ENCODE measurements around the gene CD300LB.

The CD300LB gene

DNA sequence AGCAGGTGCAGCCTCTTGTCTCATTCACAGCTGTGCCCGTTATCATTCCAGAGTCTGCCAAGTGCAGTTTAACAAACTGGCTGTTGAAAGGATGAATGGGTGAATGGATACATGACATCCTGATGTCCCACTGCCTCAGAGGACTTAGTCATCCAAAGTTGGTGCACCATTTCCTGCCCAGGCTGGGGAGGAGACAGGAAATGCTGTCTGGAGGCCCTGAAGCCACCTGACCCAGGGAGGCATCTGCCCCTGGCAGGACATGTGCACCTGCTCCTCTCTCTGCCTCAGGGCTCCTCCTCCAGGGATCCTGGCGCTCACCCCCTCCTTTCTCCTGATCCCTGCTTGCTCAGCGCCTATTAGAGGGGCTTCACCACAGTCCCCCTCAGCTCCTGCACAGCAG, 16.5 kb upstream of the CD300LB start:
- no peak for DNase-seq

DNA sequence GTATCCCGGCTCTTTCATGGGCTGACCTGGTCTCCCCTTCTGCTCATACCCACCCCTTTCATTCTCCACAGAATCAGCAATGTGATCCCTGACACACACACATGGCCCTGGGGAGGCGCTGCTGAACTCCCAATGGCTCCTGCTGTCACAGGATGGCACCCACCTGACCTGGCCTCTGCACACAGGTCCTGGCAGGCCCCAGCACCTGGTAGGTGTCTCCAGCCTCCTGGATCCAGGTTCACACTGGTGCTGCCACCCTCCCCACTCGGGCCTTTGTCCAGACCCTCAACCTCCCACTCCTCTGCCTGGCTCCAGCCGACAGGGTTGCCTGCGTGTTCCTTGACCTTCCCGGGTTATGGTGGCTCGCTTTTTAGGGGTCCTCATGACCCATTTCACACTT, 16.0 kb upstream of the CD300LB start:
- no peak for DNase-seq

DNA sequence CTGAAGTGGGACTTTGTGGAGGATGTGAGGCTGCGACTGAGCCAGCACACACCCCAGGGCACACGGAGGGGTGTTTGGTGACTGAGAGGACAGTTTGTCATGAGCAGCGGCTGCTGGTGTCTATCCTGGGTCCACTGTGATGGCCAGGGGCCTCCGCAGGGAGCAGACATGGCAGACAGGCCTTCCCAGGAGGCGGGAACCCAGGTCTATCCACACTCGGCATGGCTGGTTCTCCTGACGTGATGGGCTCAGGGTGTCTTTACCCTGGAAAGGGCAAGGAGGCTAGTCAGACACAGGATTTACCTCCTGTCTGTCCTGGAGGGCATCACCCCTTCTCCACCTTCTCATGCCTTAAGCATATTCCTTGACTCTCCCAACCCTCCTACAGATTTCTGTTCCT, 15.3 kb upstream of the CD300LB start:
- no peak for DNase-seq

DNA sequence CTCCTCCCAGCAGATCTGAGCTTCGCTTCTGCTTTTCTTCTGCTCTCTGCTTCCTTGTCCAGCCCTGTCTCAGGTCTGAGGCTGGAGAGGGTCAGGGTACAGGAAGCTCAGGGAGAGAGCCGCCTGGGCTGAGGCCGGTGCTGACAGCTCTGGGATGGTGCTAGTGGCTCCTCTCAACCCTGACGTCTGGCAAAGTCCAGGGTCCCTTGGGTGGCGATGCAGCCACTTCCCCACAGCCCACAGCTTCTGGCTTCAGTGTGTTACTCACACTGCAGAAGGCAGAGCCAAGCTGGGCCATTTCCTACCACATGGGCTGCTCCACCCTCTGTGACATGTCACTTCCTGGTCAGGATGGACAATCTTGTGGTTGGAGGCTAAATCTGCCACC, 14.6 kb upstream of the CD300LB start, which contains the start of gene CD300C:
Gene CD300C (minus strand): TSS at position 273 of the 388 bp plus-strand sequence. CDS start 333 bp downstream, outside the sequence.
- DNase-seq, result no peak

DNA sequence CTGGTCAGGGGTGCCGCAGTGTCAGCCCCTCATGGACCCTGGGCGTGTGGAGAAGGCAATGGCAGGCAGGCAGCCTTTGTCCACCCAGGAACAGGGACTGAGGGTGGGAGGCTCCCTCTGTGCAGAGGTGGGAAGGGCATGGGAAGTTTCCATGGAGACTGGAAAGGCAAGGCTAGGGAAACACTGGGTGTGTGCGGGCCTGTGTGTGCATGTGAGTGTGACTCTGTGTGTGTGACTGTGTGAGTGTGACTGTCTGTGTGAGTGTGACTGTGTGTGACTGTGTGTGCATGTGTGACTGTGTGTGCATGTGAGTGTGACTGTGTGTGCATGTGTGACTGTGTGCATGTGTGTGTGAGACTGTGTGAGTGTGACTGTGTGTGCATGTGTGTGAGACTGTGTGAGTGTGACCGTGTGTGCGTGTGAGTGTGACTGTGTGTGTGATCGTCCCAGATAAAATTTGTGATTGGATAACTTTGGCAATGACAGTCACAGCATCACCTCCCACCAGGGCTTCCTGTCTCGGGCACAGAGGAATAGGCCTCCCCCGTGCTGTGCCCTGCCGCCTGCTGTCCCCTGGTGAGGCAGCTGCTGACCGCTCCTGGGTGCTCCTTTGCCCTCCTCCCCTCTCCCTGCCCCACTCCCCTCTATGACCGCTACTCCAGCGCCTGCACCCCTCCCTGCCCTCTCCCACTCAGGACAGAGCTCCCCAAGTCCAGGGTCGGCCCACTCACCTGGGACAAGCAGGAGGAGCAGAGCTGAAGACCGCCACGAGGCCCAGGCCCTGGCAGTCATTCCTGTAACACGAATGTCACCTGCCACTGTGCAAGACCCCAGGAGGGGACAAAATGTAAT, 13.9 kb upstream of the CD300LB start:
- no peak for DNase-seq

DNA sequence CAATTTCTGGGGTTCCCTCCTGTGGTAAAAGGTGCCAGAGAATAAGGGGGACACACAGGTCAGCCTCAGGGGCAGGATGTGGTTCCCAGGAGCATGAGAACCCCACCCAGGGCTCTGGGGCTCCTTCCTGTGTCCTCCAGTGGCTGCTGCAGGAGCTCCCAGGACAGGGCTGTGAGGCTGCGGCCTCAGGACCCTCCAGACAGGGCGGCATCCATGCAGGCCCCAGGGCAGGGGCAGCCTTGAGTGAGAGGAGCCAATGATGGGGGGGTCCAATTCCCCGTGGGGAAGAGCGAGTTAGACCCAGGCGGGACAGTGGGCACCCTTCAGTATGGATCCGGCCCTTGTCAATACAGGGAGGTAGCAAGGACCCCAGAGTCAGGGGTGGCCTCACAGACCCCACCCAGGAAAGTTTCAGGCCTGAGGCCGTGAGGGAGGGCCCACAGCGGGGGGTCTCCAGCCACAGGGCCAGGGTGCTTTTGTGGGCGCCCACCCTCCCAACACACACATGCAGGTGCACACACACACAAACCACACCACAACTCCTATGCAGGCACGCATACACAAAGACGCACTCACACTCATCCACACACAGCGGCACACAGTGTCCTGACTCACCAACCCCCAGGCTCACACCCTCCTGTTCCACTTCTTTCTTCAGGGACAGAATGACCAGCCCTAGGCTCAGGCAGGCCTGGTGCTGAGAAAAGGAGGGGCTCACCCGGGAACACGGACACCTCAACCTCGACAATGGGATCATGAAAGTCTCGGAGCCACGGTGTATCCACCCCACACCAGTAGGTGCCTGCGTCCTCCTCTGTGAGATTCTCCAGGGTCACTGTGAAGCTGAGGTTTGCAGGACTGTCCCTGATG, 12.9 kb upstream of the CD300LB start:
- DNase-seq, result no peak

DNA sequence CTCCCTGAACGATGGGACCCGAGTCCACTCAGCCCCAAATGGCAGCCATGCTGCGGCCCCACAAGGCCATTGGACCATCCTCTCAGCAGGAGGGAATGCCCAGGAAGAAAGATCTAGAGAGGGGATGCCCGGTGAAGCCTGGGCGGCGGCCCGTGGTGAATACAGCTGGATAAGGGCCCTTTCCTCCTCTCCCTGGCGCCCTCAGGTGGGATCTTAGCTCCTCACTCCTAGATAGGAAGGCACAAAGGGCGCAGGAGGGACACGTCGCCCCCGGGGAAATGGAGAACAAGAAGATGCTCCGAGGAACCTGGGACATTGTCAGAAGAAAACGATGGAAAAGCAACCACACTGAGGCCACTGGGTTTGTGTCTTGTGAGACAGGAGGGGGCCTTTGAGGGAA, 12.1 kb upstream of the CD300LB start:
- DNase-seq, result no peak

DNA sequence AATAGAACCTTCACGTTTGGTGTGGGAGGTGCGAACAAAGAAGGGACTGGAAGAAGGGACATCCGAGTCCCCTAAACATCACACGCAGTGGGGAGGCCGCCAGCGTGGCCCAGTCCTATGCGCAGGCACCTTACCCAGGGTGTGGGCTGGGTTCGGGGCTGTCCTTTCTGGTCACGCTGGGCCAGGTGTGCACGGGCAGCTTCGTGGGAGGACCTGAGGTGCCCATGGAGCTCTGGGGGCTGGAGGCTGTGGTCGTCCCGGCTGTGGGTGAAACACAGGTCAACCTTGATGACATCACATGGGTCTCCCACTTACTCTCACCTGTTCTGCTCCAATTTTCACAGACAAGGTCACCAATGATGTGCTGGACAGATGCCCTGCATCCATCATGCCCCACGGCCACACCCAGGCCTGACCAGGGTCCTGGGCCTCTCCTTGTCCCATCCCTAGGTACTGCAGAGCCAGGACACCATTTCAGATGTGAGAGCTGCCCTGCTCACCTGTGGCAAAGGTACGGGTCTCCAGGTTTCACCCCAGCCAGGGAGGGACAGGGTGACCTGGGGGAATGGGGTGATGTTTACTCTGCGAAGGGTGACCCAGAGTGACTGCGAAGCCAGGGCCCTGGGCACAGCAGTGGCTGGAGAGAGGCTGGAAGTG, 11.6 kb upstream of the CD300LB start:
- no peak for DNase-seq

DNA sequence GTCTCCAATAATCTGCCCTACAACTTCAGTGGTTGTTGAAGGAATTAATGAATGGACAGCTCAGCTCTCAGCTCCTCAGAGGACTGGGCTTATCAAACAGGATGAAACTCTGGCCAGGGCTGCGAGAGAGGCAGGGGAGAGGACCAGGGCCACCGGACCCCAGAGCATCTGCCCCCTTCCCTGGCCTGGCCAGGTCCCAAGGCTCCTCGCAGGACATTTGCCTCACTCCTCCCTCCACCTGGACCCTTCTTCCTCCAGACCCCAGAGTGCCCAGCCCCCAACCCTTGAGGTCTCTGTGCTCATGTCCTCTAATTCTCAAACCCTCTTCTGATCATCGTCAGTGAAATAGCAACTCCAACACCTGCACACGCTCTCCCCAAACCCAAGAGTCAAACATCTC, 10.9 kb upstream of the CD300LB start:
- no peak for DNase-seq

DNA sequence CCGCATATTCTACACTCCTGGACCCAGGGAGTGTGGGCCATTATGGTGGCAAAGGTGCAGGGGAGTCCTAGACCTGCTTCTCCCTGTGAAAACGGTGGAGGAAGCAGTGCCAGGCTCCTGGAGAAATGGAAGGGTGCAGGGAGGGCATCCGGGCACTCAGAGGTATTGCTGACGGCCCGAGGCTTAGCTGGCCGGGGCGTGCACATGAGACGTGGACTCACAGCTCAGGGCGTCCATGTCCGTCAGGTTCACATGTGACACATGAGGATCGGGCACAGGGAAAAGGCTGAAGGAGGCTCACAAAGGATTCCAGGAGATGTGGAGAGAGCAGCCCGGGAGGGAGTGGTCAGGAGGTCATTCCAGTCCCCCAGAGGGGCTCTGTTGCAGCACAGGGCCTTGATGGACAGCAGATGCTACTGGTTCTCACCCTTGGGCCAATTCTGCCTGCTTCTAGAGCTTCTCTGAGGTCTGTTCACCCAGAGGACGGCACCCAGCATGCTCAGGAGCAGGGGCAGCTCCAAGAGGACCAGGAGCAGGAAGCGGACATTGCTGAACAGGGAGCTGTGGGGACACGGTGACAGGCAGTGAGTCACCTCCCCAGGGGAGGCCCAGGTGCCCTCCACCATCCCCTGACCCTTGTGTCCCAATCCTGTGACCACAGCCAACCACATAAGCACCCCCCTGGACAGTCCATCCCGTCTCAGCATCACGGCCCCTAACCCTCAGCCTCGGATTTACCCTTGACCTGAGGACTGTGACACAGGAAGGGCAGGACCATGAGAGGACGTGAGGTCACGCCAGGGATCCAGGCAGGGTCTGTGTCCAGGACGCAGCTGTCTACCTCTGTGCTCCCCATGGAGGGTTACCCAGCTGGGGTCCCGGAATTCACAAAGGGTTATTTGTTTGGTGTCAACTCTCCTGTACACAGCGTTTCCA, 10.2 kb upstream of the CD300LB start:
- no peak for DNase-seq

DNA sequence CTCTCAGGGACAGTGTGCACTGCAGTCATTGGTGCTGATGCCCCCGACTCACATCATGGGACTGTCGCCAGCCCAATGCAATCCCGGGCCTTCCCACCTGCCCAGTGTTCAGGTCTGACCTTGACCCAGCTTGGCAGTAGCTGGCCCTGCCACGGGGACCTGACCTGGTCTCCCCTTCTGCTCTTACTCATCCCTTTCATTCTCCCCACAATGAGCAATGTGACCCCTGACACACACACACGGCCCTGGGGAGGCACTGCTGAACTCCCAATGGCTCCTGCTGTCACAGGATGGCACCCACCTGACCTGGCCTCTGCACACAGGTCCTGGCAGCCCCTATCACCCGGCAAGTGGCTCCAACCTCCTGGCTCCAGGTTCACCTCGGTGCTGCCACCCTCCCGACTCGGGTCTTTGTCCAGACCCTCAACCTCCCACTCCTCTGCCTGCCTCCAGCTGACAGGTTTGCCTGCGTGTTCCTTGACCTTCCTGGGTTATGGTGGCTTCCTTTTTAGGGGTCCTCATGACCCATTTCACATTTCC, 8.1 kb upstream of the CD300LB start:
- no peak for DNase-seq

DNA sequence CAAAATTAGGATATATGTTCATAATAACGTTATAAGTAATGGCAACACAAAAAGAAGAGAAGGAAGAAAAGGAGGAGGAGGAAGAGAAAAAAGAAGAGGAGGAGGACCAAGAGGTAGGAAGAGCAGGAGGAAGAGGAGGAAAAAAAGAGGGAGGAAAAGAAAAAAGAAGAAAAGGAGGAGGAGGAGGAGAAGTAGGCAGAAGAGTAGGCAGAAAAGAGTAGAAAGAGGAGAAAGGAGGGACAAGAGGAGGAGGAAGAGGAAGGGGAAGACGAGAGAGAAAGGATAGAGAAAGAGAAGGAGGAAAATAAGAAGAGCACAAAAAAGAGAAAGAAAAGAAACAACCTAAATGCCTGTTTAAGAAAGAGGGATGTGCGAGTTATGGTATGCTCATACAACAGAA, 5.6 kb upstream of the CD300LB start:
- DNase-seq, result no peak

DNA sequence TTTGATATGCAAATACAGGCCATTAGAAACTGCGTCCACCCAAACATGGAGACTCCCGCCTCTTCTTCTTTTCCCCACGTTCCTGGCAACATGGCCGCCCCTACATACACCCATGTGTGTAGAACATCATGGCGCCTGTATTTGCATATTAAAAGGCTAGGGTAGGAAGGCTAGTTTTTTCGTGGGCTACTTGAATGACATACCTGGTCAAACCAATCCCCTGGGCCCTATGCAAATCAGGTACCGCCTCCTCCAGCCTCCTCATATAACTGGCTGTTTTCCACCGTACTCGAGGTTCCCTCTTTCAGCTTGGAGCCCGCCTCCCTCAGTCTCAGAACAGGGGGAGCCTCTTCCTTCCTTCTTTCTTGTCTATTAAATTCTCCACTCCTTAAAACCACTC, 840 bp upstream of the CD300LB start:
- DNase-seq, result peak; percentile 87

DNA sequence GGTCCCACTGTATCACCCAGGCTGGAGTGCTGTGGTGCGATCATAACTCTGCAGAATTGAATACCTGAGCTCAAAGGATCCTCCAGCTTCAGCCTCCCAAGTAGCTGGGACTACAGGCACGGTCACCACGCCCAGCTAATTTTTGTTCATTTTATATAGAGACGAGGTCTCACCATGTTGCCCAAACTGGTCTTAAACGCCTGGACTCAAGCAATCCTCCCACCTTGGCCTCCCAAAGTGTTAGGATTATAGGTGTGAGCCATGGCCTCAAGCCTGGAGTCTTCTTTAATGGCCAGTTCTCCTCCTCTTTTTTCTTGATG, 484 bp downstream of the CD300LB start:
- no peak for DNase-seq

DNA sequence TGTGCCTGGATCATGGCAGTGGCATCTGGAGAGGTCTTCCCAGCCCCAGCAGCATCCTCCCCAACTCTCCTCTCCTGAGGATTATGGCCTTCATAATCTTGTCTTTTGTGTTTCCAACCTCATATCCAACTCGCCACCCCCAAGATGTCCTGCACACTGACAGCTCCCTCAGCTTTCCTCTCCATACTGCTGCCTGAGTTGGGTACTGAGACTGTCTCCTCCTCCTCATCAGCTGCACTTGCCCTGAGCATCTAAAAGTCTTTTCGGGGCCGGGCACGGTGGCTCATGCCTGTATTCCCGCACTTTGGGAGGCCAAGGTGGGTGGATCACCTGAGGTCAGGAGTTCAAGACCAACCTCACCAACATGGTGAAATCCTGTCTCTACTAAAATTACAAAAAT, 2.0 kb downstream of the CD300LB start:
- DNase-seq, result no peak

DNA sequence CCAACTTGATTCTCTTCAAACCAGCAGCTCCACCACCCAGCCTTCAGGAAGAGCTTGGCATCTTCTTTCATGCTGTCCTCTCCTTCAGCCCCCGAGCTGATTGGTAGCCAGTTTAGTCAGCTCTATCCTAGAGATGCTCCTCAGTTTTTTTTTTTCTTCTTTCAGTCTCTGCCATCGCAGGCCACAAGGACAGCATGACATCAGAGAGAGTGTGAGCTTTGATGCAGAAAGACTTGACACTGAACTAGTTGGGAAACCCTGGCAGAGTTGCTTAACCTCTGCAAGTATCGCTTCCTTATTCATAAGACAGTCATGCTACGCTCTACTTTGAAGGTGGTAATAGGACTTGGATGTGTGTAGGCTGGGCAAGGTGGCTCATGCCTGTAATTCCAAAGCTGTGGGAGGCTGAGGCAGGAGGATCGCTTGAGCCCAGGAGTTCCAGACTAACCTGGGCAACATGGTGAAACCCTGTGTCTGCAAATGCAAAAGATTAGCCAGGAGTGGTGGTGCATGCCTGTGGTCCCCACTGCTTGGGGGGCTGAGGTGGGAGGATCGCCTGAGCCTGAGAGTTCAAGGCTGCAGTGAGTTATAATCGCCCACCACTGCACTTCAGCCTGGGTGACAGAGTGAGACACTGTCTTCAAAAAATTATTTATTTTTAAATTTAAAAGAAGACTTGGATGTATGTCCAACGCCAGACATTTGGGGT, 2.6 kb downstream of the CD300LB start:
- DNase-seq, result no peak

DNA sequence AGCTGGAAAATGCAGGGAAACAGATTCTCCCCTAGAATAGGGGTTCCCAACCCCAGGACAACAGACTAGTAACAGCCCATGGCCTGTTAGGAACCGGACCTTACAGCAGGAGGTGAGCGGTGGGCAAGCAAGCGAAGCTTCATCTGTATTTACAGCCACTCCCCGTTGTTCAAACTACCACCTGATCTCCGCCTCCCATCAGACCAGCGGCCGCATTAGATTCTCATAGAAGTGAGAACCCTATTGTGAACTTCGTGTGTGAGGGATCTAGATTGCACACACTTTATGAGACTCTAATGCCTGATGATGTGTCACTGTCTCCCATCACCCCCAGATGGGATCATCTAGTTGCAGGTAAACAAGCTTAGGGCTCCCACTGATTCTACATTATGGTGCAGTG, 3.5 kb downstream of the CD300LB start:
- DNase-seq, result no peak

DNA sequence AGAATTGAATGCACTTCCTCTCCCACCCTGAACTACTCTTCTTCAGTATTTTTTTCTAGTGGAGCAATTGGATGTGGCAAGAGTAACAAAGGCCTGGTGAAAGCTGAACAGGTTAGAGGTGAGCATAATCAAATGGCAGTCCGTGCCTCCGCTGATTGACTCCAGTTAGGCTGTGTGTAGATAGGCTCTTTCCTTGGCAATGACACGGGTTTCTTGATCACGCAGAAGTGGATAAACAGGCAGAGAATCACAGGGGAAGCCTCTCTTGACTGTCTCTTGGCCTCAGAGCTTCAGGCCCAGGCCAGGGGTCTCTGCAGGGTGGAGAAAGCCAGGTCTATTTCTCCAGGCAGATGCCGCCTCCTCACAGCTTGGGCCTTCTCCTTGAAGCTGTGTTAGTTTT, 4.2 kb downstream of the CD300LB start:
- no peak for DNase-seq

DNA sequence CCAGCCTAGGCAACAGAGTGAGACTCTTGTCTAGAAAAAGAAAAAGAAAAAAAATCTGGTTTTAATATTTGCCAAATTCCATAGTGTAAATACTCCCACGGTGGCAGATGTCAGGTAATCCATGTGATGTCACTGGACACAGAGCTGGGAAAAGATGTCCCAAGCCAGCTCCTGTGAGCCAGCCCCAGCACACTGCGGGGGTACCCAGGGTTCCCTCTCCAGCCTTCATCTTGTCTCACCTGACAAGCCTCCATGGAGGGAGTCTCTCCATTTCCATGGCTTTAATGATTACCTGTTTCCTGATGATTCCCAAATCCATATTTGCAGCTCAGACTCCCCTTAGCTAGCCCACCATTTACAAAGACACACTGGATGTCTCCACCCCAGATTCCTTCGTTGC, 4.6 kb downstream of the CD300LB start:
- DNase-seq, result no peak

DNA sequence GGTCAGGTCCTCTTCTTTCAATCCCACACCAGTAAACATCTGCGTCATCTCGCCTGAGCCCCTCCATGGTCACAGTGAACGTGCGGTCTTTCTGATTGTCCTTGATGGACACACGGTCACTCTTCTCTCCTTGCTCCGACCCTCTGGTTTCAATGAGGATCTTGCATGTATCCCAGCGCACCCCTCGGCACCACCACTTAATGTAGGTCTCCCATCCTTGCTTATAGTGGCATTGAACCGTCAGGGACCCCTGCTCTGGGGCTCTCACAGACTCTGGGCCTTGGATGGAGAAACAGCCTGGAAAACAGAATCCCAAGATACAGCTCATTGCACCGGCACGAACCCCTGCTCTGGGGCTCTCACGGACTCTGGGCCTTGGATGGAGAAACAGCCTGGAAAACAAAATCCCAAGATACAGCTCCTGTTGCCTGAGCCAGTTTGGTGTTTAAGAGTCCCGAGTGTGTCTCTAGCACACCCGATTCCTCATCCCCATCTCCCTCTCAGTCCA, 5.4 kb downstream of the CD300LB start:
- DNase-seq, result no peak

DNA sequence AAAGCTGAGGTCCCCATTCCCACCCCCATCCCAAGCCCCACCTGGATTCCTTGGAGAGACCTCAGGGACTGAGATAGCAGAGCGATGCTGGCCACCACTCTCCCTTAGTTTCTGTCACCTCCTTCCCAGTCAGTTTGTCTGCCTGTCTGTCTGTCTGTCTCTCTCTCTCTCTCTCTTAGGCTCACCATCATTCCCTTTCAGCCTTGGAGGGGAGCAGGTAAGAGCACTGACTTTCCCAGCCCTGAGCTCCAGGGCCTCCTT, 5.9 kb downstream of the CD300LB start:
- no peak for DNase-seq

All from KG1 (cell line).